ENCODE measurements around the gene OR52I1. TPM values are rescaled to one million over a fixed set of nuclear protein-coding genes. Genes with fewer than 3 reads are reported as not detected.

Gene OR52I1
- total RNA-seq, 1 experiment from 2014 or later = not detected

GRCh38 chr11:4615856-4616444, 22.1 kb downstream of the OR52I1 start:
- Histone ChIP-seq H3K4me1 (ENCODE audit: control insufficient read depth, insufficient read depth, low read length) (no peaks in the 10 kb centered on the region), H3K9me3 (ENCODE audit: control insufficient read depth, insufficient read depth, low read depth, low read length) (no peaks in the 10 kb centered on the region), H3K36me3 (ENCODE audit: control insufficient read depth, insufficient read depth, low read length) (no peaks in the 10 kb centered on the region), H3K27ac (ENCODE audit: low read length) (no peak overlapping the region), H3K27me3 (ENCODE audit: control insufficient read depth, insufficient read depth, low read length) (peaks cover 17% of the 10 kb centered on the region; the same call in 1 of the 2 replicates), H3K4me3 (ENCODE audit: low read depth in 2 of 2, low read length in 2 of 2) (no peak overlapping the region)
- POLR2A ChIA-PET = no interaction called here
- intact Hi-C loops (cut with micrococcal nuclease; ENCODE audit: unreplicated experiment) = no loop called here
- DNase-seq (ENCODE audit: low read depth, low spot score) = no peak
- CTCF ChIA-PET = no interaction called here
- no TSS peak for BruUV-seq (replicated peaks)
- in situ Hi-C loops (cut with HindIII; ENCODE audit: low pct_unique_long_range_greater_than_20kb, low sequenced_read_pairs) = no loop called here
- no peak for ATAC-seq
- TF ChIP-seq REST (IDR thresholded peaks at IDR 0.05; ENCODE audit: insufficient read depth in 1 of 2, low read depth in 2 of 2, low read length in 1 of 2) (no peak), SIN3A (IDR thresholded peaks at IDR 0.05; ENCODE audit: borderline replicate concordance, insufficient read depth, low read depth, low read length) (no peak), POLR2AphosphoS5 (IDR thresholded peaks at IDR 0.05; ENCODE audit: low read depth, low read length) (no peak), TCF7L2 (IDR thresholded peaks at IDR 0.05; ENCODE audit: low read depth, low read length) (no peak), CTCF (IDR thresholded peaks at IDR 0.05) (no peak)

- TF ChIP-seq CTCF (IDR thresholded peaks at IDR 0.05) (peak; percentile 5; the same call in 1 of the 2 replicates), SIN3A (IDR thresholded peaks at IDR 0.05; ENCODE audit: borderline replicate concordance, insufficient read depth, low read depth, low read length) (no peak), TCF7L2 (IDR thresholded peaks at IDR 0.05; ENCODE audit: low read depth, low read length) (no peak)
- H3K36me3 ChIP-seq (ENCODE audit: control insufficient read depth, insufficient read depth, low read length) = no peaks in the 10 kb centered on the region
- H3K4me3 ChIP-seq (ENCODE audit: low read depth in 2 of 2, low read length in 2 of 2) = no peak overlapping the region
- H3K9me3 ChIP-seq (ENCODE audit: control insufficient read depth, insufficient read depth, low read depth, low read length) = no peaks in the 10 kb centered on the region; the same call in 1 of the 2 replicates
- no TSS peak for BruUV-seq (replicated peaks)
- in situ Hi-C loops (cut with HindIII; ENCODE audit: low pct_unique_long_range_greater_than_20kb, low sequenced_read_pairs) (no loop called here), intact Hi-C loops (cut with micrococcal nuclease; ENCODE audit: unreplicated experiment) (no loop called here)
- ChIA-PET POLR2A (no interaction called here), CTCF (no interaction called here)
- ATAC-seq = no peak
- H3K27ac ChIP-seq (ENCODE audit: low read length) = no peak overlapping the region
- no peaks in the 10 kb centered on the region for H3K4me1 ChIP-seq (ENCODE audit: control insufficient read depth, insufficient read depth, low read length)
- peaks cover 10% of the 10 kb centered on the region; the same call in 1 of the 2 replicates for H3K27me3 ChIP-seq (ENCODE audit: control insufficient read depth, insufficient read depth, low read length)
- no peak for DNase-seq (ENCODE audit: low read depth, low spot score)
Observed at GRCh38 chr11:4619514-4619913, 25.7 kb downstream of the OR52I1 start.

All from Panc1 (cell line).